HCT116 (cell line): Measurements from ENCODE around the gene MAN2C1.

Experiments used
- EZH2 ChIP-seq: fragments of 200-600 bp; sonication (generic); IDR thresholded peaks from 2 replicates; pipeline ENCODE4 v1.6.1; 2017; ENCODE audit warnings: antibody characterized with exemption, mixed run types
- JUND ChIP-seq: IDR thresholded peaks from 2 replicates; pipeline ENCODE4 v1.6.1; 2012
- POLR2A ChIP-seq: IDR thresholded peaks from 2 replicates; pipeline ENCODE4 v1.7.0; 2011; ENCODE audit warnings: borderline replicate concordance; ENCODE audit not compliant: insufficient read depth, insufficient read length; ENCODE audit errors: extremely low read depth
- RAD21 ChIP-seq: IDR thresholded peaks from 2 replicates; pipeline ENCODE4 v1.6.1; 2012; ENCODE audit warnings: low read depth, mild to moderate bottlenecking
- TF ChIP-seq, protein P1 (sequence below): IDR thresholded peaks from 2 replicates; pipeline ENCODE4 v1.6.1; 2012; ENCODE audit warnings: low read depth
- TF ChIP-seq, protein P2 (sequence below), 3 experiments: fragments of 200-600 bp in 1 of 3; sonication (generic) in 1 of 3; IDR thresholded peaks in 2 of 3; conservative IDR thresholded peaks in 1 of 3; 2 replicates each; pipeline ENCODE4 v1.5.1; 2012 to 2017; ENCODE audit warnings: low read depth in 2 of 3, low read length in 2 of 3, antibody characterized with exemption in 1 of 3, borderline replicate concordance in 1 of 3, control low read depth in 1 of 3, mild to moderate bottlenecking in 1 of 3, mixed read lengths in 1 of 3, mixed run types in 1 of 3, moderate library complexity in 1 of 3; ENCODE audit not compliant: insufficient read depth in 1 of 3
- TF ChIP-seq, protein P3 (sequence below): IDR thresholded peaks from 2 replicates; pipeline ENCODE4 v1.6.1; 2012
- TF ChIP-seq, protein P4 (sequence below): IDR thresholded peaks from 2 replicates; pipeline ENCODE4 v1.6.1; 2012

DNA sequence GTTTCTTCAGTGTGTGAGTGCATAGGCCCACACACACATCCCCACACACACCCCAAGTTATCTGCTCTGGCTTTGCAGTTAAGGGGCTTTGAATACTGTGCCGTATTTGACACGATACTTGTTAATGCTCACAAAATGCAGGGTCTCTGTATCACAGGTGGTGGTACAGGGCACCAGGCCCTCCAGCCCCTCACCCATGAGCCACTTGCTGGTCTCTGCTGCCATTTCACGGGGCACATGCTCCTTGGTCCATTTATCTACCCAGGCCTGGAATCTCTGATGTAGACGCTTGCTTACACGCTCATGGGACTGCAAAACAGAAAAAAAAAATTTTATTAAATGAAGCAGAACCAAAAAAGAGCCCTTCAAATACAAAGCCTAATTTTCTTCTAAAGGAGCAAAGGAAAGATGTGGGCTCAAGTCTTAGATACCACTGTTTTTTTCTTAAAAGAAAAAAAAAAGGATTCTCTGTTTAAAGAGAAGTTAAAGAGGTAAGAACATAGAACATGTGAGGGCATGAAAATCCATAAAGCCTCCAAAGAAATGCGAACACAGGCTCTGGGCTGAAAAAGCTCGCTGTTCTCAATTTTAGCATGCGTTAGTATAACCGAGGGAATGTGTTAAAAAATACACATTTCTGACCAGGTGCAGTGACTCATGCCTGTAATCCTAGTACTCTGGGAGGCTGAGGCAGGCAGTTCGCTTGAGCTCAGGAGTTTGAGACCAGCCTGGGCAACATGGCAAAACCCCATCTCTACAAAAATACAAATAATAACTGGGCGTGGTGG, 3.7 kb upstream of the MAN2C1 start:
- TF ChIP-seq, protein P1, sequence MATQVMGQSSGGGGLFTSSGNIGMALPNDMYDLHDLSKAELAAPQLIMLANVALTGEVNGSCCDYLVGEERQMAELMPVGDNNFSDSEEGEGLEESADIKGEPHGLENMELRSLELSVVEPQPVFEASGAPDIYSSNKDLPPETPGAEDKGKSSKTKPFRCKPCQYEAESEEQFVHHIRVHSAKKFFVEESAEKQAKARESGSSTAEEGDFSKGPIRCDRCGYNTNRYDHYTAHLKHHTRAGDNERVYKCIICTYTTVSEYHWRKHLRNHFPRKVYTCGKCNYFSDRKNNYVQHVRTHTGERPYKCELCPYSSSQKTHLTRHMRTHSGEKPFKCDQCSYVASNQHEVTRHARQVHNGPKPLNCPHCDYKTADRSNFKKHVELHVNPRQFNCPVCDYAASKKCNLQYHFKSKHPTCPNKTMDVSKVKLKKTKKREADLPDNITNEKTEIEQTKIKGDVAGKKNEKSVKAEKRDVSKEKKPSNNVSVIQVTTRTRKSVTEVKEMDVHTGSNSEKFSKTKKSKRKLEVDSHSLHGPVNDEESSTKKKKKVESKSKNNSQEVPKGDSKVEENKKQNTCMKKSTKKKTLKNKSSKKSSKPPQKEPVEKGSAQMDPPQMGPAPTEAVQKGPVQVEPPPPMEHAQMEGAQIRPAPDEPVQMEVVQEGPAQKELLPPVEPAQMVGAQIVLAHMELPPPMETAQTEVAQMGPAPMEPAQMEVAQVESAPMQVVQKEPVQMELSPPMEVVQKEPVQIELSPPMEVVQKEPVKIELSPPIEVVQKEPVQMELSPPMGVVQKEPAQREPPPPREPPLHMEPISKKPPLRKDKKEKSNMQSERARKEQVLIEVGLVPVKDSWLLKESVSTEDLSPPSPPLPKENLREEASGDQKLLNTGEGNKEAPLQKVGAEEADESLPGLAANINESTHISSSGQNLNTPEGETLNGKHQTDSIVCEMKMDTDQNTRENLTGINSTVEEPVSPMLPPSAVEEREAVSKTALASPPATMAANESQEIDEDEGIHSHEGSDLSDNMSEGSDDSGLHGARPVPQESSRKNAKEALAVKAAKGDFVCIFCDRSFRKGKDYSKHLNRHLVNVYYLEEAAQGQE: no peak
- TF ChIP-seq JUND (no peak), RAD21 (no peak), POLR2A (no peak), EZH2 (no peak)
- TF ChIP-seq, protein P2, sequence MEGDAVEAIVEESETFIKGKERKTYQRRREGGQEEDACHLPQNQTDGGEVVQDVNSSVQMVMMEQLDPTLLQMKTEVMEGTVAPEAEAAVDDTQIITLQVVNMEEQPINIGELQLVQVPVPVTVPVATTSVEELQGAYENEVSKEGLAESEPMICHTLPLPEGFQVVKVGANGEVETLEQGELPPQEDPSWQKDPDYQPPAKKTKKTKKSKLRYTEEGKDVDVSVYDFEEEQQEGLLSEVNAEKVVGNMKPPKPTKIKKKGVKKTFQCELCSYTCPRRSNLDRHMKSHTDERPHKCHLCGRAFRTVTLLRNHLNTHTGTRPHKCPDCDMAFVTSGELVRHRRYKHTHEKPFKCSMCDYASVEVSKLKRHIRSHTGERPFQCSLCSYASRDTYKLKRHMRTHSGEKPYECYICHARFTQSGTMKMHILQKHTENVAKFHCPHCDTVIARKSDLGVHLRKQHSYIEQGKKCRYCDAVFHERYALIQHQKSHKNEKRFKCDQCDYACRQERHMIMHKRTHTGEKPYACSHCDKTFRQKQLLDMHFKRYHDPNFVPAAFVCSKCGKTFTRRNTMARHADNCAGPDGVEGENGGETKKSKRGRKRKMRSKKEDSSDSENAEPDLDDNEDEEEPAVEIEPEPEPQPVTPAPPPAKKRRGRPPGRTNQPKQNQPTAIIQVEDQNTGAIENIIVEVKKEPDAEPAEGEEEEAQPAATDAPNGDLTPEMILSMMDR (IDR thresholded peaks at IDR 0.05 in 2 of 3, conservative IDR thresholded peaks at IDR 0.05 in 1 of 3; ENCODE audit: borderline replicate concordance in 1 of 3, insufficient read depth in 1 of 3, low read depth in 2 of 3, low read length in 2 of 3): no peak
- TF ChIP-seq, protein P3, sequence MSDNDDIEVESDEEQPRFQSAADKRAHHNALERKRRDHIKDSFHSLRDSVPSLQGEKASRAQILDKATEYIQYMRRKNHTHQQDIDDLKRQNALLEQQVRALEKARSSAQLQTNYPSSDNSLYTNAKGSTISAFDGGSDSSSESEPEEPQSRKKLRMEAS: no peak
- TF ChIP-seq, protein P4, sequence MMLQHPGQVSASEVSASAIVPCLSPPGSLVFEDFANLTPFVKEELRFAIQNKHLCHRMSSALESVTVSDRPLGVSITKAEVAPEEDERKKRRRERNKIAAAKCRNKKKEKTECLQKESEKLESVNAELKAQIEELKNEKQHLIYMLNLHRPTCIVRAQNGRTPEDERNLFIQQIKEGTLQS: no peak
